SK-N-SH treated with all-trans-retinoic acid at 6 μM for 48 hours (cell line): Measurements from ENCODE around the gene BPI.
"Not testable (repeated sequence)": the region's sequence is repeated elsewhere in the genome, so short reads cannot be mapped to it uniquely, and the experiment has no call there.

Experiments
- ATAC-seq: fragments of 200-7000 bp; cut with Tn5 transposase; 3 replicates; pipeline ENCODE4 v1.9.1; 2020; ENCODE audit warnings: mild to moderate bottlenecking, moderate library complexity
- ARNTL ChIP-seq: fragments of 450-650 bp; formaldehyde crosslinking; IDR thresholded peaks from 2 replicates; pipeline ENCODE4 v1.5.0; 2020; ENCODE audit warnings: low read depth, mild to moderate bottlenecking, moderate library complexity, borderline replicate concordance
- CREB5 ChIP-seq: fragments of 250-450 bp; sonication (Bioruptor Pico); IDR thresholded peaks from 2 replicates; pipeline ENCODE4 v1.5.1; 2020; ENCODE audit warnings: low read depth, mild to moderate bottlenecking, moderate library complexity
- CSDC2 ChIP-seq: fragments of 250-450 bp; sonication (Bioruptor Pico); IDR thresholded peaks from 2 replicates; pipeline ENCODE4 v1.5.0; 2020; ENCODE audit warnings: mild to moderate bottlenecking, moderate library complexity
- ESRRG ChIP-seq: fragments of 250-450 bp; sonication (Bioruptor Pico); IDR thresholded peaks from 2 replicates; pipeline ENCODE4 v1.6.1; 2021; ENCODE audit warnings: mild to moderate bottlenecking
- GLIS3 ChIP-seq: fragments of 250-450 bp; sonication (Bioruptor Pico); IDR thresholded peaks from 2 replicates; pipeline ENCODE4 v1.5.0; 2020; ENCODE audit warnings: mild to moderate bottlenecking, moderate library complexity
- ISL1 ChIP-seq: fragments of 250-450 bp; sonication (Bioruptor Pico); IDR thresholded peaks from 2 replicates; pipeline ENCODE4 v2.1.2; 2022; ENCODE audit warnings: mild to moderate bottlenecking, moderate library complexity
- OSR1 ChIP-seq: fragments of 250-450 bp; sonication (Bioruptor Pico); IDR thresholded peaks from 2 replicates; pipeline ENCODE4 v1.8.0; 2022; ENCODE audit warnings: moderate library complexity, mild to moderate bottlenecking, inconsistent platforms
- PATZ1 ChIP-seq: fragments of 250-450 bp; sonication (Bioruptor Pico); IDR thresholded peaks from 2 replicates; pipeline ENCODE4 v1.8.0; 2020; ENCODE audit warnings: mild to moderate bottlenecking, moderate library complexity, borderline replicate concordance
- PPARA ChIP-seq: fragments of 250-450 bp; sonication (Bioruptor Pico); IDR thresholded peaks from 2 replicates; pipeline ENCODE4 v1.5.0; 2020; ENCODE audit warnings: mild to moderate bottlenecking, borderline replicate concordance
- RARB ChIP-seq: fragments of 250-450 bp; sonication (Bioruptor Pico); IDR thresholded peaks from 2 replicates; pipeline ENCODE4 v1.8.0; 2021; ENCODE audit warnings: mild to moderate bottlenecking, moderate library complexity
- SNAI2 ChIP-seq: fragments of 250-450 bp; sonication (Bioruptor Pico); IDR thresholded peaks from 2 replicates; pipeline ENCODE4 v1.5.0; 2020; ENCODE audit warnings: mild to moderate bottlenecking, moderate library complexity
- TCF4 ChIP-seq: fragments of 250-450 bp; sonication (Bioruptor Pico); IDR thresholded peaks from 2 replicates; pipeline ENCODE4 v1.8.0; 2021; ENCODE audit warnings: mild to moderate bottlenecking, moderate library complexity, borderline replicate concordance
- TOX ChIP-seq: fragments of 250-450 bp; sonication (Bioruptor Pico); IDR thresholded peaks from 2 replicates; pipeline ENCODE4 v1.8.0; 2021; ENCODE audit warnings: mild to moderate bottlenecking, moderate library complexity, borderline replicate concordance
- ZC3H10 ChIP-seq: fragments of 250-450 bp; sonication (Bioruptor Pico); IDR thresholded peaks from 2 replicates; pipeline ENCODE4 v1.5.1; 2021; ENCODE audit warnings: mild to moderate bottlenecking, moderate library complexity
- ZFP3 ChIP-seq: fragments of 250-450 bp; sonication (Bioruptor Pico); IDR thresholded peaks from 2 replicates; pipeline ENCODE4 v1.5.0; 2020; ENCODE audit warnings: mild to moderate bottlenecking, moderate library complexity
- ZFP30 ChIP-seq: fragments of 450-650 bp; formaldehyde crosslinking; IDR thresholded peaks from 2 replicates; pipeline ENCODE4 v1.5.0; 2022; ENCODE audit warnings: mild to moderate bottlenecking, moderate library complexity
- ZNF565 ChIP-seq: fragments of 450-650 bp; formaldehyde crosslinking; conservative IDR thresholded peaks from 2 replicates; pipeline ENCODE4 v1.5.0; 2020; ENCODE audit warnings: low read depth, mild to moderate bottlenecking, moderate library complexity
- ZNF70 ChIP-seq: fragments of 450-650 bp; formaldehyde crosslinking; IDR thresholded peaks from 2 replicates; pipeline ENCODE4 v1.5.0; 2020; ENCODE audit warnings: mild to moderate bottlenecking, moderate library complexity
- ZNF8 ChIP-seq: fragments of 450-650 bp; formaldehyde crosslinking; IDR thresholded peaks from 2 replicates; pipeline ENCODE4 v1.5.0; 2020; ENCODE audit warnings: mild to moderate bottlenecking, moderate library complexity
- TF ChIP-seq, protein P1 (sequence below): fragments of 250-450 bp; sonication (Bioruptor Pico); IDR thresholded peaks from 2 replicates; pipeline ENCODE4 v1.5.0; 2020; ENCODE audit warnings: mild to moderate bottlenecking, moderate library complexity

BPI gene

DNA sequence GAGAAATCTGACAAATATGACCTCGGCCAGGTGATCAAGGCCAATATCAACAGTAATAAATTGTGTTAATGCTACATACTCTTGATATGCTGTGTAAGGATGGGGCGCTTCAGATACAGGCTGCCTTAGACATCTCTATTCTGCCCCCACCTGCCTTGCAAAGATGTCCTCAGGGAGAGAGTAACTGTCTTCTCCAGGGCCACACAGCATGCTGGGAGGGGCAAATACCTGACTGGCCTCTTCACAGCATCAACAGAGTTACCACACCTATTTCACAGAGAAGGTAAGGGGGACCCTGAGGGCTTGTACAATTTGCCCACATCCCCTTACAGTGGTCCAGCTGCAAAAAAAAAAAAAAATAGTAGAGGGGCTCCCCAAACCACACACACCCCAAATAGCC, 26.3 kb upstream of the BPI start (continued):
- TF ChIP-seq OSR1 (CRISPR knock-in tag): no peak

DNA sequence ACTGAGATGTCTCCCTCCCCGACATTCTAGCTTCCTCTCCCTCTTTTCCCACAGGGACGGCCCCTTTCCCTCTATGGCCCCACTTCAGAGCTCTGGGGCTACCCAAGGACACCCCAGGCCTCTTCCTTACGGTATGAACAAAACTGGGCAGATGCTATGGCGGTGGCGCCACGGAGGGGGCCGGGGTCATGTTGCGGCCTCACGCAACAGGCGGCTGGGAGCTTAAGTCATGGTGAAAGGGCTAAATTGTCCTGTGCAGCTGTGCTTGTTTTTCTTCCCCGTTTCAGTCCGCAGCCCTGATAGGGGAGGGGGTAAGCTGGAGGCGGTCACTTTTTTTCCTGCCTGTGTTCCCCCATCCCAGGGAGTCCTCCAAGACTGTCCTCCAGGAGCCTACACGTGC, 25.8 kb upstream of the BPI start:
- no peak for TF ChIP-seq SNAI2 (CRISPR knock-in tag)
- no peak for TF ChIP-seq ZFP30 (CRISPR knock-in tag)
- no peak for TF ChIP-seq CREB5
- no peak for TF ChIP-seq TOX (CRISPR knock-in tag)
- TF ChIP-seq PATZ1 (CRISPR knock-in tag): no peak
- no peak for TF ChIP-seq ESRRG

GRCh38 chr20:38278763-38279162, 25.2 kb upstream of the BPI start:
- ATAC-seq: no peak
- TF ChIP-seq GLIS3: no peak
- no peak for TF ChIP-seq OSR1 (CRISPR knock-in tag)

More for the DNA sequence above, 25.8 kb upstream of the BPI start:
- ATAC-seq: no peak

GRCh38 chr20:38281176-38281915, 22.6 kb upstream of the BPI start:
- not testable (repeated sequence) for ATAC-seq

- ATAC-seq: no peak
- TF ChIP-seq OSR1 (CRISPR knock-in tag) (no peak), ARNTL (CRISPR knock-in tag) (no peak), CSDC2 (CRISPR knock-in tag) (no peak), ZNF70 (no peak), SNAI2 (CRISPR knock-in tag) (no peak), PPARA (CRISPR knock-in tag) (no peak), ZFP30 (CRISPR knock-in tag) (no peak), TOX (CRISPR knock-in tag) (no peak), ISL1 (CRISPR knock-in tag) (no peak), ZFP3 (CRISPR knock-in tag) (no peak), TCF4 (CRISPR knock-in tag) (no peak), ZNF8 (CRISPR knock-in tag) (no peak)
- TF ChIP-seq, all 23 proteins: peak for 0
Measured at GRCh38 chr20:38283236-38283635, 20.7 kb upstream of the BPI start.

DNA sequence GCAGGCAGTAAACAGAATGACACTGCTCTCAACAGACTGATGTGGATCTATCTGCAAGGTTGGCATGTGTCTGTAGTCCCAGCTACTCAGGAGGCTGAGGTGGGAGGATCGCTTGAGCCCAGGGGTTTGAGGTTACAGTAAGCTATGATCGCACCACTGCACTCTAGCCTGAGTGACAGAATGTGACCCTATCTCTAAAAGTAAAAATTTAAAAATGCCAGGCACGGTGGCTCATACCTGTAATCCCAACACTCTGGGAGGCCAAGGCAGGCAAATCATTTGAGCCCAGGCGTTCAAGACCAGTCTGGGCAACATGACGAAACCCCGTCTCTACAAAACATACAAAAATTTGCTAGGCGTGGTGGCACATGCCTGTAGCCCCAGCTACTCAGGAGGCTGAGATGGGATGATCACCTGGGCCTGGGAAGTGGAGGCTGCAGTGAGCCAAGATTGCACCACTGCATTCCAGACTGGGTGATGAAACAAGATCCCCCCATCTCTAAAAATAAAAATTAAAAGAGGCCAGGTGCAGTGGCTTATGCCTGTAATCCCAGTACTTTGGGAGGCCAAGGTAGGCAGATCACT, 19.8 kb upstream of the BPI start:
- ATAC-seq: not testable (repeated sequence)

GRCh38 chr20:38284893-38285444, 19.0 kb upstream of the BPI start:
- ATAC-seq: no peak
- TF ChIP-seq RARB (CRISPR knock-in tag) (no peak), TOX (CRISPR knock-in tag) (no peak), ZNF70 (no peak), ZNF8 (CRISPR knock-in tag) (no peak), SNAI2 (CRISPR knock-in tag) (no peak), PPARA (CRISPR knock-in tag) (no peak), ZC3H10 (CRISPR knock-in tag) (no peak), PATZ1 (CRISPR knock-in tag) (no peak), CREB5 (no peak), ZNF565 (CRISPR knock-in tag) (no peak)
- TF ChIP-seq, protein P1, sequence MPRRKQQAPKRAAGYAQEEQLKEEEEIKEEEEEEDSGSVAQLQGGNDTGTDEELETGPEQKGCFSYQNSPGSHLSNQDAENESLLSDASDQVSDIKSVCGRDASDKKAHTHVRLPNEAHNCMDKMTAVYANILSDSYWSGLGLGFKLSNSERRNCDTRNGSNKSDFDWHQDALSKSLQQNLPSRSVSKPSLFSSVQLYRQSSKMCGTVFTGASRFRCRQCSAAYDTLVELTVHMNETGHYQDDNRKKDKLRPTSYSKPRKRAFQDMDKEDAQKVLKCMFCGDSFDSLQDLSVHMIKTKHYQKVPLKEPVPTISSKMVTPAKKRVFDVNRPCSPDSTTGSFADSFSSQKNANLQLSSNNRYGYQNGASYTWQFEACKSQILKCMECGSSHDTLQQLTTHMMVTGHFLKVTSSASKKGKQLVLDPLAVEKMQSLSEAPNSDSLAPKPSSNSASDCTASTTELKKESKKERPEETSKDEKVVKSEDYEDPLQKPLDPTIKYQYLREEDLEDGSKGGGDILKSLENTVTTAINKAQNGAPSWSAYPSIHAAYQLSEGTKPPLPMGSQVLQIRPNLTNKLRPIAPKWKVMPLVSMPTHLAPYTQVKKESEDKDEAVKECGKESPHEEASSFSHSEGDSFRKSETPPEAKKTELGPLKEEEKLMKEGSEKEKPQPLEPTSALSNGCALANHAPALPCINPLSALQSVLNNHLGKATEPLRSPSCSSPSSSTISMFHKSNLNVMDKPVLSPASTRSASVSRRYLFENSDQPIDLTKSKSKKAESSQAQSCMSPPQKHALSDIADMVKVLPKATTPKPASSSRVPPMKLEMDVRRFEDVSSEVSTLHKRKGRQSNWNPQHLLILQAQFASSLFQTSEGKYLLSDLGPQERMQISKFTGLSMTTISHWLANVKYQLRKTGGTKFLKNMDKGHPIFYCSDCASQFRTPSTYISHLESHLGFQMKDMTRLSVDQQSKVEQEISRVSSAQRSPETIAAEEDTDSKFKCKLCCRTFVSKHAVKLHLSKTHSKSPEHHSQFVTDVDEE (CRISPR knock-in tag): no peak
- TF ChIP-seq, all 23 proteins: peak for 0
